Osteoblast (primary cell): ENCODE results near the gene COX14. TPM values are rescaled to one million over a fixed set of nuclear protein-coding genes. Genes with fewer than 3 reads are reported as not detected.
A peak's percentile ranks its signal among the peaks of the same experiment; 100 is the strongest.

Source experiments
- DNase-seq: peaks from one replicate; pipeline ENCODE4 v3.0.0; 2011; ENCODE audit warnings: low spot score, mixed read lengths; ENCODE audit not compliant: insufficient read length; ENCODE audit errors: missing footprints
- H2AFZ ChIP-seq: 2 replicates; pipeline ENCODE4 v1.6.0; 2011; ENCODE audit warnings: mild to moderate bottlenecking, low read length
- H3K27ac ChIP-seq: 2 replicates; pipeline ENCODE4 v1.5.1; 2011; ENCODE audit warnings: mild to moderate bottlenecking, low read depth, low read length, moderate library complexity
- H3K27me3 ChIP-seq: 2 replicates; pipeline ENCODE4 v1.6.0; 2012; ENCODE audit warnings: mild to moderate bottlenecking, control low read depth, inconsistent platforms, low read length, moderate library complexity; ENCODE audit not compliant: insufficient read depth
- H3K36me3 ChIP-seq: 2 replicates; pipeline ENCODE4 v1.5.1; 2011; ENCODE audit warnings: mild to moderate bottlenecking, low read length, control low read depth, moderate library complexity; ENCODE audit not compliant: insufficient read depth
- H3K4me1 ChIP-seq: 2 replicates; pipeline ENCODE4 v1.5.1; 2011; ENCODE audit warnings: mild to moderate bottlenecking, low read length, control low read depth, moderate library complexity; ENCODE audit not compliant: insufficient read depth
- H3K4me2 ChIP-seq: 2 replicates; pipeline ENCODE4 v1.6.0; 2011; ENCODE audit warnings: mild to moderate bottlenecking, low read length; ENCODE audit not compliant: insufficient read depth
- H3K4me3 ChIP-seq: fragments of 200-600 bp; sonication (generic); 3 replicates; pipeline ENCODE4 v1.5.1; 2012; ENCODE audit warnings: mild to moderate bottlenecking, low read length, inconsistent platforms; ENCODE audit not compliant: insufficient read depth
- H3K79me2 ChIP-seq: 2 replicates; pipeline ENCODE4 v1.6.0; 2012; ENCODE audit warnings: mild to moderate bottlenecking, low read length, control low read depth, inconsistent platforms; ENCODE audit not compliant: insufficient read depth
- H3K9me3 ChIP-seq: 2 replicates; pipeline ENCODE4 v1.5.1; 2011; ENCODE audit warnings: low read depth, low read length, control low read depth
- H4K20me1 ChIP-seq: 2 replicates; pipeline ENCODE4 v1.6.0; 2012; ENCODE audit warnings: mild to moderate bottlenecking, low read length, control low read depth; ENCODE audit not compliant: insufficient read depth
- CTCF ChIP-seq: IDR thresholded peaks from 2 replicates; pipeline ENCODE4 v1.5.1; 2011; ENCODE audit warnings: mild to moderate bottlenecking, low read depth, low read length, moderate library complexity; ENCODE audit errors: extremely low read depth
- total RNA-seq: library from RNA; depleted of rRNA; stranded (reverse); fragments of >200 nt; gene quantifications from 2 replicates; pipeline ENCODE4 v1.2.3, GENCODE V29; 2012

The COX14 gene
- total RNA-seq, 1 donor: 29.0 TPM

- peak; percentile 47 for DNase-seq
- H3K4me2 ChIP-seq: no peak overlapping the region
These were observed 7.3 kb upstream of the COX14 start for GRCh38 chr12:50104417-50105366.

GRCh38 chr12:50105913-50106450, 6.1 kb upstream of the COX14 start:
- Histone ChIP-seq H3K27me3 (no peaks in the 10 kb centered on the region), H4K20me1 (no peaks in the 10 kb centered on the region), H3K27ac (no peak overlapping the region), H2AFZ (no peak overlapping the region), H3K4me2 (no peak overlapping the region), H3K4me3 (no peak overlapping the region), H3K36me3 (peaks cover 4% of the 10 kb centered on the region), H3K4me1 (peaks cover 20% of the 10 kb centered on the region), H3K9me3 (no peaks in the 10 kb centered on the region), H3K79me2 (no peaks in the 10 kb centered on the region)
- no peak for DNase-seq
- no peak for TF ChIP-seq CTCF

More at GRCh38 chr12:50104417-50105366, 7.3 kb upstream of the COX14 start:
- no peaks in the 10 kb centered on the region for H3K9me3 ChIP-seq
- H3K79me2 ChIP-seq: no peaks in the 10 kb centered on the region
- H2AFZ ChIP-seq: no peak overlapping the region
- H3K36me3 ChIP-seq: peaks cover 5% of the 10 kb centered on the region
- no peaks in the 10 kb centered on the region for H4K20me1 ChIP-seq
- TF ChIP-seq CTCF: no peak
- H3K4me1 ChIP-seq: peaks cover 9% of the 10 kb centered on the region
- no peaks in the 10 kb centered on the region for H3K27me3 ChIP-seq
- no peak overlapping the region for H3K4me3 ChIP-seq
- H3K27ac ChIP-seq: no peak overlapping the region

- DNase-seq: no peak
- H3K9me3 ChIP-seq: no peaks in the 10 kb centered on the region
- peaks cover 1% of the 10 kb centered on the region for H3K36me3 ChIP-seq
- H3K27me3 ChIP-seq: no peaks in the 10 kb centered on the region
- H3K4me3 ChIP-seq: no peak overlapping the region
- no peaks in the 10 kb centered on the region for H4K20me1 ChIP-seq
- no peak overlapping the region for H3K27ac ChIP-seq
- no peak for TF ChIP-seq CTCF
- no peak overlapping the region for H2AFZ ChIP-seq
- no peak overlapping the region for H3K4me2 ChIP-seq
- peaks cover 26% of the 10 kb centered on the region for H3K4me1 ChIP-seq
- H3K79me2 ChIP-seq: no peaks in the 10 kb centered on the region
These were observed 5.1 kb upstream of the COX14 start for GRCh38 chr12:50106907-50107306.
